Measurements from ENCODE around the gene ACYP2.

DNA sequence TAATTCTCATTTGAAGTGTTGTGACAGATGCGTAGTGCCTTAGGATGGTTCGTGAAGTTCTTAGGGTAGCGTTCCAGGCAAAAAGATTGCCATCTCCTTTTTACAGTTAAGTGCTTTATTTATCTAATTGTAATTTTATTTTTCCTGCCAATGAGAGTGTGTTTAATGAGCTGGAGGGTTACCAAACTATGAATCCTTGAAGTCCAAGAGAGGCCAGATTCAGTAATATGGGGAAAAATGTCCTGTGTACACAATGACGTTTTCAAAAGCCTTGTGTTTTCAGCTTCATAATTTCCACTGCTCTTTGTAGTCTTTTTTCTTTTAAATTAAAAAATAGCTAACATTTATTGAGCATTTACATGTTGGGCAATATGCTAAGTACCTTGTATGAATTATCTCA is 23.8 kb downstream of the ACYP2 start:
- no peak for TF ChIP-seq EP300 (IDR thresholded peaks at IDR 0.05)
- TF ChIP-seq, protein P1, sequence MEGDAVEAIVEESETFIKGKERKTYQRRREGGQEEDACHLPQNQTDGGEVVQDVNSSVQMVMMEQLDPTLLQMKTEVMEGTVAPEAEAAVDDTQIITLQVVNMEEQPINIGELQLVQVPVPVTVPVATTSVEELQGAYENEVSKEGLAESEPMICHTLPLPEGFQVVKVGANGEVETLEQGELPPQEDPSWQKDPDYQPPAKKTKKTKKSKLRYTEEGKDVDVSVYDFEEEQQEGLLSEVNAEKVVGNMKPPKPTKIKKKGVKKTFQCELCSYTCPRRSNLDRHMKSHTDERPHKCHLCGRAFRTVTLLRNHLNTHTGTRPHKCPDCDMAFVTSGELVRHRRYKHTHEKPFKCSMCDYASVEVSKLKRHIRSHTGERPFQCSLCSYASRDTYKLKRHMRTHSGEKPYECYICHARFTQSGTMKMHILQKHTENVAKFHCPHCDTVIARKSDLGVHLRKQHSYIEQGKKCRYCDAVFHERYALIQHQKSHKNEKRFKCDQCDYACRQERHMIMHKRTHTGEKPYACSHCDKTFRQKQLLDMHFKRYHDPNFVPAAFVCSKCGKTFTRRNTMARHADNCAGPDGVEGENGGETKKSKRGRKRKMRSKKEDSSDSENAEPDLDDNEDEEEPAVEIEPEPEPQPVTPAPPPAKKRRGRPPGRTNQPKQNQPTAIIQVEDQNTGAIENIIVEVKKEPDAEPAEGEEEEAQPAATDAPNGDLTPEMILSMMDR (IDR thresholded peaks at IDR 0.05): no peak
- TF ChIP-seq POLR2AphosphoS5 (IDR thresholded peaks at IDR 0.05): no peak
